OCI-LY1 (cell line): Measurements from ENCODE around the gene LIN28B.
"Not testable (repeated sequence)": the region's sequence is repeated elsewhere in the genome, so short reads cannot be mapped to it uniquely, and the experiment has no call there.

Source experiments
- H2AFZ ChIP-seq: fragments of 200-600 bp; sonication (generic), shearing (Covaris generic); 2 replicates; pipeline ENCODE4 v1.6.0; 2014; ENCODE audit warnings: antibody characterized with exemption, mild to moderate bottlenecking, low read length
- H3F3A ChIP-seq: fragments of 200-600 bp; sonication (generic), shearing (Covaris generic); 2 replicates; pipeline ENCODE4 v1.6.0; 2014; ENCODE audit warnings: mild to moderate bottlenecking, antibody characterized with exemption, low read length, moderate library complexity; ENCODE audit not compliant: insufficient read depth
- H3K27ac ChIP-seq: fragments of 200-600 bp; sonication (generic); 2 replicates; pipeline ENCODE4 v1.5.1; 2014; ENCODE audit warnings: low read length, mixed run types, mild to moderate bottlenecking, low read depth; ENCODE audit not compliant: poor library complexity, severe bottlenecking
- H3K27me3 ChIP-seq: fragments of 200-600 bp; sonication (generic); 2 replicates; pipeline ENCODE4 v1.6.0; 2014; ENCODE audit warnings: antibody characterized with exemption, mild to moderate bottlenecking, low read length, moderate library complexity; ENCODE audit not compliant: insufficient read depth
- H3K36me3 ChIP-seq: fragments of 200-600 bp; sonication (generic); 2 replicates; pipeline ENCODE4 v1.6.1; 2014; ENCODE audit warnings: mild to moderate bottlenecking, antibody characterized with exemption, low read length, moderate library complexity, mixed read lengths; ENCODE audit not compliant: insufficient read depth
- H3K4me1 ChIP-seq: fragments of 200-600 bp; sonication (generic); 2 replicates; pipeline ENCODE4 v1.5.1; 2014; ENCODE audit warnings: mild to moderate bottlenecking, low read length, moderate library complexity; ENCODE audit not compliant: insufficient read depth, severe bottlenecking
- H3K4me2 ChIP-seq: fragments of 200-600 bp; sonication (generic), shearing (Covaris generic); 2 replicates; pipeline ENCODE4 v1.6.1; 2014; ENCODE audit warnings: low read length
- H3K4me3 ChIP-seq: fragments of 200-600 bp; sonication (generic); 2 replicates; pipeline ENCODE4 v1.5.1; 2014; ENCODE audit warnings: low read length, low read depth, mild to moderate bottlenecking, mixed read lengths; ENCODE audit not compliant: poor library complexity, severe bottlenecking
- H3K79me2 ChIP-seq: fragments of 200-600 bp; shearing (Covaris generic); 2 replicates; pipeline ENCODE4 v1.6.1; 2016; ENCODE audit warnings: mixed run types, low read length, mixed read lengths; ENCODE audit not compliant: insufficient read depth
- H3K9ac ChIP-seq: fragments of 200-600 bp; sonication (generic), shearing (Covaris generic); 2 replicates; pipeline ENCODE4 v1.6.1; 2014; ENCODE audit warnings: mild to moderate bottlenecking, low read length, mixed read lengths
- H3K9me2 ChIP-seq: fragments of 200-600 bp; sonication (generic), shearing (Covaris generic); 2 replicates; pipeline ENCODE4 v1.6.1; 2014; ENCODE audit warnings: low read depth, mild to moderate bottlenecking, low read length, mixed read lengths
- H3K9me3 ChIP-seq: fragments of 200-600 bp; shearing (Covaris generic); 2 replicates; pipeline ENCODE4 v1.6.1; 2014; ENCODE audit warnings: low read length, mixed read lengths
- H4K20me1 ChIP-seq: fragments of 200-600 bp; sonication (generic), shearing (Covaris generic); 2 replicates; pipeline ENCODE4 v1.6.0; 2016; ENCODE audit warnings: mild to moderate bottlenecking, low read length; ENCODE audit not compliant: insufficient read depth
- CTCF ChIP-seq: fragments of 200-600 bp; sonication (generic), shearing (Covaris generic); IDR thresholded peaks from 2 replicates; pipeline ENCODE4 v1.5.1; 2017; ENCODE audit warnings: mild to moderate bottlenecking, antibody characterized with exemption, low read length, moderate library complexity, mixed read lengths
- EZH2 ChIP-seq: fragments of 200-600 bp; sonication (generic), shearing (Covaris generic); IDR thresholded peaks from 2 replicates; pipeline ENCODE4 v1.8.0; 2017; ENCODE audit warnings: borderline replicate concordance, mixed run types, mild to moderate bottlenecking, antibody characterized with exemption, low read length, moderate library complexity, mixed read lengths

Gene LIN28B

GRCh38 chr6:105077596-105078385, 120.9 kb downstream of the LIN28B start:
- no peaks in the 10 kb centered on the region for H3K27me3 ChIP-seq
- H4K20me1 ChIP-seq, result no peaks in the 10 kb centered on the region
- H3K36me3 ChIP-seq, result no peaks in the 10 kb centered on the region
- H3K9ac ChIP-seq, result no peak overlapping the region
- H3K79me2 ChIP-seq, result no peaks in the 10 kb centered on the region
- no peak overlapping the region for H3K4me3 ChIP-seq
- no peak overlapping the region for H2AFZ ChIP-seq
- no peak for TF ChIP-seq EZH2
- TF ChIP-seq CTCF, result peak; percentile 57; the same call in 1 of the 2 replicates
- no peaks in the 10 kb centered on the region for H3K9me2 ChIP-seq
- H3K4me2 ChIP-seq, result no peak overlapping the region
- H3F3A ChIP-seq, result no peaks in the 10 kb centered on the region
- no peaks in the 10 kb centered on the region for H3K9me3 ChIP-seq
- no peak overlapping the region for H3K27ac ChIP-seq
- H3K4me1 ChIP-seq, result no peaks in the 10 kb centered on the region

GRCh38 chr6:105078386-105078708, 121.4 kb downstream of the LIN28B start:
- Histone ChIP-seq H3K27me3 (no peaks in the 10 kb centered on the region), H3K4me2 (no peak overlapping the region), H3F3A (no peaks in the 10 kb centered on the region), H2AFZ (no peak overlapping the region), H3K9me2 (no peaks in the 10 kb centered on the region), H4K20me1 (no peaks in the 10 kb centered on the region), H3K27ac (no peak overlapping the region), H3K36me3 (no peaks in the 10 kb centered on the region), H3K9me3 (no peaks in the 10 kb centered on the region), H3K4me3 (no peak overlapping the region), H3K4me1 (no peaks in the 10 kb centered on the region), H3K79me2 (no peaks in the 10 kb centered on the region), H3K9ac (no peak overlapping the region)
- no peak for TF ChIP-seq CTCF
- TF ChIP-seq EZH2, result no peak

GRCh38 chr6:105080279-105080678, 123.4 kb downstream of the LIN28B start:
- no peak overlapping the region for H3K4me3 ChIP-seq
- no peaks in the 10 kb centered on the region for H3K4me1 ChIP-seq
- H2AFZ ChIP-seq, result no peak overlapping the region
- no peak overlapping the region for H3K4me2 ChIP-seq
- no peaks in the 10 kb centered on the region for H4K20me1 ChIP-seq
- H3K9me3 ChIP-seq, result no peaks in the 10 kb centered on the region
- TF ChIP-seq CTCF (no peak), EZH2 (no peak)
- no peaks in the 10 kb centered on the region for H3K9me2 ChIP-seq
- no peaks in the 10 kb centered on the region for H3K27me3 ChIP-seq
- no peaks in the 10 kb centered on the region for H3K79me2 ChIP-seq
- no peak overlapping the region for H3K9ac ChIP-seq
- H3F3A ChIP-seq, result no peaks in the 10 kb centered on the region
- no peak overlapping the region for H3K27ac ChIP-seq
- H3K36me3 ChIP-seq, result no peaks in the 10 kb centered on the region

GRCh38 chr6:105081662-105082061, 124.8 kb downstream of the LIN28B start:
- H3K79me2 ChIP-seq, H3K9me3 ChIP-seq, H2AFZ ChIP-seq, H3K4me3 ChIP-seq, H3K27me3 ChIP-seq, H3K4me1 ChIP-seq, H3F3A ChIP-seq, H3K27ac ChIP-seq, H4K20me1 ChIP-seq, H3K9me2 ChIP-seq, H3K4me2 ChIP-seq, H3K36me3 ChIP-seq, H3K9ac ChIP-seq: not testable (repeated sequence)
